ENCODE measurements around the gene BBX. TPM values are rescaled to one million over a fixed set of nuclear protein-coding genes. Genes with fewer than 3 reads are reported as not detected.

The BBX gene
- total and polyA plus RNA-seq, 2 of the 13 experiments (the other 11 are each of a cell fraction or from before 2014, with no cell fraction given), result 13.7 to 23.2 TPM

- intact Hi-C loops (cut with micrococcal nuclease; ENCODE audit: unreplicated experiment), result no loop called here
- ATAC-seq (no peak), FAIRE-seq (no peak), DNase-seq (ENCODE audit: low spot score) (no peak)
- Histone ChIP-seq H3K27me3 (ENCODE audit: control insufficient read depth in 1 of 2, insufficient read depth in 2 of 2, low read length in 2 of 2) (no peaks in the 10 kb centered on the region), H4K20me1 (ENCODE audit: insufficient read depth, low read length) (no peaks in the 10 kb centered on the region), H3K79me2 (ENCODE audit: insufficient read depth, low read length) (peaks cover 8% of the 10 kb centered on the region), H3K4me2 (ENCODE audit: low read depth, low read length) (no peak overlapping the region), H3K36me3 (replicated peaks in 1 of 2; ENCODE audit: control insufficient read depth in 1 of 2, insufficient read depth in 2 of 2, low read length in 2 of 2) (peaks cover 0 to 1% of the 10 kb centered on the region in 2 experiments; a peak in 4 of 5 replicates), H3K4me1 (ENCODE audit: insufficient read depth, low read length) (peaks cover 9% of the 10 kb centered on the region), H3K4me3 (replicated peaks in 1 of 3; ENCODE audit: insufficient read depth in 1 of 3, low read depth in 2 of 3, low read length in 3 of 3) (no peak overlapping the region), H2AFZ (ENCODE audit: low read length) (no peak overlapping the region), H3K9ac (ENCODE audit: insufficient read depth, low read depth, low read length) (no peak overlapping the region), H3K27ac (ENCODE audit: extremely low read length, insufficient read depth, low read length) (no peak overlapping the region), H3K9me3 (ENCODE audit: low read length) (no peaks in the 10 kb centered on the region)
- CTCF ChIA-PET (ENCODE audit: low intra/inter-chr PET ratio, low total read pairs), result no interaction called here
- BruUV-seq (replicated peaks), result no TSS peak
- in situ Hi-C loops (cut with HindIII; ENCODE audit: extremely low pct_ligation_motif_present, low pct_unique_long_range_greater_than_20kb), result loop anchor here (25.0 kb wide), 1 partner anchor 295 kb away; no protein-coding TSS in a partner anchor
- 93% methylated on average over 9 of the region's 9 CpGs for WGBS (ENCODE audit: low lambda C conversion rate)
- TF ChIP-seq MXD4 (CRISPR knock-in tag; IDR thresholded peaks at IDR 0.05) (no peak), EHMT2 (IDR thresholded peaks at IDR 0.05; ENCODE audit: borderline replicate concordance, low read depth, low read length) (no peak), TMF1 (CRISPR knock-in tag; IDR thresholded peaks at IDR 0.05; ENCODE audit: low read depth) (no peak), ZNF770 (CRISPR knock-in tag; IDR thresholded peaks at IDR 0.05) (peak; percentile 70), MTF1 (CRISPR knock-in tag; IDR thresholded peaks at IDR 0.05) (no peak), SNAI1 (CRISPR knock-in tag; IDR thresholded peaks at IDR 0.05; ENCODE audit: borderline replicate concordance) (no peak)
- TF ChIP-seq, protein P1, sequence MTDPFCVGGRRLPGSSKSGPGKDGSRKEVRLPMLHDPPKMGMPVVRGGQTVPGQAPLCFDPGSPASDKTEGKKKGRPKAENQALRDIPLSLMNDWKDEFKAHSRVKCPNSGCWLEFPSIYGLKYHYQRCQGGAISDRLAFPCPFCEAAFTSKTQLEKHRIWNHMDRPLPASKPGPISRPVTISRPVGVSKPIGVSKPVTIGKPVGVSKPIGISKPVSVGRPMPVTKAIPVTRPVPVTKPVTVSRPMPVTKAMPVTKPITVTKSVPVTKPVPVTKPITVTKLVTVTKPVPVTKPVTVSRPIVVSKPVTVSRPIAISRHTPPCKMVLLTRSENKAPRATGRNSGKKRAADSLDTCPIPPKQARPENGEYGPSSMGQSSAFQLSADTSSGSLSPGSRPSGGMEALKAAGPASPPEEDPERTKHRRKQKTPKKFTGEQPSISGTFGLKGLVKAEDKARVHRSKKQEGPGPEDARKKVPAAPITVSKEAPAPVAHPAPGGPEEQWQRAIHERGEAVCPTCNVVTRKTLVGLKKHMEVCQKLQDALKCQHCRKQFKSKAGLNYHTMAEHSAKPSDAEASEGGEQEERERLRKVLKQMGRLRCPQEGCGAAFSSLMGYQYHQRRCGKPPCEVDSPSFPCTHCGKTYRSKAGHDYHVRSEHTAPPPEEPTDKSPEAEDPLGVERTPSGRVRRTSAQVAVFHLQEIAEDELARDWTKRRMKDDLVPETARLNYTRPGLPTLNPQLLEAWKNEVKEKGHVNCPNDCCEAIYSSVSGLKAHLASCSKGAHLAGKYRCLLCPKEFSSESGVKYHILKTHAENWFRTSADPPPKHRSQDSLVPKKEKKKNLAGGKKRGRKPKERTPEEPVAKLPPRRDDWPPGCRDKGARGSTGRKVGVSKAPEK (CRISPR knock-in tag; IDR thresholded peaks at IDR 0.05; ENCODE audit: borderline replicate concordance), result no peak
- POLR2A ChIA-PET, result no interaction called here
Measured at GRCh38 chr3:107531917-107532469, 9.2 kb downstream of the BBX start.
